OCI-LY7 (cell line): ENCODE results near the gene YWHAQ.

Experiments
- CTCF ChIP-seq: fragments of 200-600 bp; sonication (generic); conservative IDR thresholded peaks from 2 replicates; pipeline ENCODE4 v1.5.1; 2014; ENCODE audit warnings: mild to moderate bottlenecking, antibody characterized with exemption, low read length, moderate library complexity, mixed read lengths
- EZH2phosphoT487 ChIP-seq: fragments of 200-600 bp; sonication (generic); IDR thresholded peaks from 2 replicates; pipeline ENCODE4 v1.6.1; 2018; ENCODE audit warnings: low read depth, borderline replicate concordance, mild to moderate bottlenecking, mixed run types, antibody characterized with exemption, low read length, moderate library complexity, mixed read lengths

- TF ChIP-seq CTCF (no peak), EZH2phosphoT487 (no peak)
Observed at GRCh38 chr2:9601397-9601796, 29.4 kb downstream of the YWHAQ start.
